H1 (cell line): Measurements from ENCODE around the gene PIAS1. TPM values are rescaled to one million over a fixed set of nuclear protein-coding genes. Genes with fewer than 3 reads are reported as not detected.

ENCODE experiments used
- CBX5 ChIP-seq: fragments of 300-800, 300-1000 bp; sonication (generic); IDR thresholded peaks from 2 replicates; pipeline ENCODE4 v1.7.1; 2016; ENCODE audit warnings: antibody characterized with exemption, low read length, low read depth
- CTCF ChIP-seq, 3 experiments: IDR thresholded peaks; 1 replicate in 2 of 3; 2 replicates in 1 of 3; pipeline versions ENCODE4 v1.5.1 to v1.6.1; 2011; ENCODE audit warnings: low read length in 3 of 3, mild to moderate bottlenecking in 3 of 3, inconsistent platforms in 2 of 3, low read depth in 1 of 3, moderate library complexity in 1 of 3; ENCODE audit not compliant: insufficient read depth in 1 of 3; ENCODE audit errors: control extremely low read depth in 1 of 3
- PHF8 ChIP-seq: fragments of 200-600 bp; sonication (generic); conservative IDR thresholded peaks from 2 replicates; pipeline ENCODE4 v1.7.1; 2012; ENCODE audit warnings: low read depth, mild to moderate bottlenecking, inconsistent platforms, low read length, moderate library complexity
- RAD21 ChIP-seq, 2 experiments: IDR thresholded peaks in 1 of 2; conservative IDR thresholded peaks in 1 of 2; 2 replicates each; pipeline ENCODE4 v1.6.1; 2011; ENCODE audit warnings: low read depth in 2 of 2, low read length in 2 of 2, improper control_type of control experiment in 1 of 2, inconsistent platforms in 1 of 2, mild to moderate bottlenecking in 1 of 2, moderate library complexity in 1 of 2
- RBBP5 ChIP-seq: IDR thresholded peaks from 2 replicates; pipeline ENCODE4 v1.7.1; 2012; ENCODE audit warnings: low read depth, mild to moderate bottlenecking, inconsistent platforms, low read length, moderate library complexity, borderline replicate concordance
- SIN3A ChIP-seq, 2 experiments: IDR thresholded peaks in 1 of 2; conservative IDR thresholded peaks in 1 of 2; 2 replicates each; pipeline ENCODE4 v1.6.1; 2011 to 2012; ENCODE audit warnings: low read length in 2 of 2, improper control_type of control experiment in 1 of 2, low read depth in 1 of 2, mild to moderate bottlenecking in 1 of 2
- SP1 ChIP-seq: IDR thresholded peaks from 2 replicates; pipeline ENCODE4 v1.6.1; 2011; ENCODE audit warnings: low read depth, low read length
- SP2 ChIP-seq: IDR thresholded peaks from 2 replicates; pipeline ENCODE4 v1.6.1; 2012; ENCODE audit warnings: mild to moderate bottlenecking, low read length, inconsistent platforms
- polyA plus RNA-seq, 7 experiments: library from polyadenylated mRNA; depleted of rRNA in 3 of 7; stranded (reverse) in 5 of 7; unstranded in 2 of 7; fragments of >200 nt in 5 of 7; fragments of 200-250 nt in 2 of 7; gene quantifications; 1 replicate in 5 of 7; 2 replicates in 1 of 7; 4 replicates in 1 of 7; pipeline versions ENCODE4 v1.2.1 to v1.2.3, GENCODE V29; 2011 to 2013; ENCODE audit warnings: missing spikeins in 2 of 7, mixed read lengths in 2 of 7
- total RNA-seq: library from RNA; stranded (reverse); fragmentation: NEBNext Ultra II Directional; extraction: Animal tissue kit (Norgen Biotek cat#: 25700); gene quantifications from 2 replicates; pipeline ENCODE4 v1.2.1, GENCODE V29; 2021

The PIAS1 gene
- total and polyA plus RNA-seq, 2 of the 8 experiments (the other 6 are each of a cell fraction or from before 2014, with no cell fraction given) = 30.8 to 34.5 TPM

- TF ChIP-seq PHF8 = no peak
- TF ChIP-seq RAD21 (IDR thresholded peaks at IDR 0.05 in 1 of 2, conservative IDR thresholded peaks at IDR 0.05 in 1 of 2; ENCODE audit: low read depth in 2 of 2, low read length in 2 of 2) = no peak
- TF ChIP-seq SIN3A (conservative IDR thresholded peaks at IDR 0.05 in 1 of 2, IDR thresholded peaks at IDR 0.05 in 1 of 2; ENCODE audit: low read depth in 1 of 2, low read length in 2 of 2) = no peak
- no peak for TF ChIP-seq CTCF (IDR thresholded peaks at IDR 0.05; ENCODE audit: control extremely low read depth in 1 of 3, insufficient read depth in 1 of 3, low read depth in 1 of 3, low read length in 3 of 3)
- TF ChIP-seq SP1 = no peak
- no peak for TF ChIP-seq RBBP5
- no peak for TF ChIP-seq CBX5
- TF ChIP-seq SP2 = no peak
Observed at GRCh38 chr15:68200016-68200861, 146.1 kb downstream of the PIAS1 start (continued).
